Kidney (tissue), 14 donors: Measurements from ENCODE around the gene PRELP. TPM values are rescaled to one million over a fixed set of nuclear protein-coding genes. Genes with fewer than 3 reads are reported as not detected.

Source experiments
- DNase-seq, 5 donors: peaks; one replicate each; pipeline ENCODE4 v3.0.0-alpha.2; 2013 to 2020
- FAIRE-seq: peaks from 2 replicates; lab custom pipeline; 2012; peaks lifted over from hg19 to GRCh38; lab: Jason Lieb, UNC
- H3K27ac ChIP-seq, 2 donors: one replicate each; pipeline ENCODE4 v1.7.0; 2013; ENCODE audit warnings: low read depth in 2 of 2, low read length in 2 of 2, inconsistent platforms in 1 of 2
- H3K27me3 ChIP-seq: one replicate; pipeline ENCODE4 v1.7.1; 2013; ENCODE audit warnings: low read length, inconsistent platforms; ENCODE audit not compliant: control insufficient read depth, insufficient read depth
- H3K36me3 ChIP-seq, 3 donors: one replicate each; pipeline versions ENCODE4 v1.7.0 to v1.7.1; 2013; ENCODE audit warnings: low read length in 3 of 3, control low read depth in 1 of 3, inconsistent platforms in 1 of 3; ENCODE audit not compliant: insufficient read depth in 3 of 3, control insufficient read depth in 2 of 3
- H3K4me1 ChIP-seq, 3 donors: one replicate each; pipeline versions ENCODE4 v1.7.0 to v1.7.1; 2013; ENCODE audit warnings: low read length in 3 of 3, inconsistent platforms in 1 of 3, low read depth in 1 of 3; ENCODE audit not compliant: control insufficient read depth in 2 of 3, insufficient read depth in 2 of 3
- H3K4me3 ChIP-seq, 3 donors: one replicate each; pipeline versions ENCODE4 v1.7.0 to v1.8.1; 2013; ENCODE audit warnings: low read length in 3 of 3, control low read depth in 1 of 3, inconsistent platforms in 1 of 3
- H3K9ac ChIP-seq, 3 donors: one replicate each; pipeline versions ENCODE4 v1.7.0 to v1.7.1; 2013; ENCODE audit warnings: low read length in 3 of 3, control low read depth in 1 of 3, inconsistent platforms in 1 of 3
- H3K9me3 ChIP-seq, 3 donors: one replicate each; pipeline versions ENCODE4 v1.7.0 to v1.7.1; 2013; ENCODE audit warnings: low read length in 3 of 3, control low read depth in 1 of 3, inconsistent platforms in 1 of 3; ENCODE audit not compliant: control insufficient read depth in 2 of 3, insufficient read depth in 1 of 3
- CTCF ChIP-seq: IDR thresholded peaks from 3 replicates; pipeline ENCODE4 v1.5.1; 2012; ENCODE audit warnings: mild to moderate bottlenecking, moderate library complexity, borderline replicate concordance; ENCODE audit not compliant: insufficient read depth; ENCODE audit errors: extremely low read depth
- intact Hi-C: fragments of 100-400 bp; cut with DNase I; formaldehyde crosslinking; loops from one replicate; pipeline ENCODE4 v1.11.1; 2022
- polyA plus RNA-seq: library from polyadenylated mRNA; stranded (reverse); fragments of 350-450 nt; fragmentation: Illumina TruSeq; extraction: RNeasy Lipid Tissue Mini Kit (QIAGEN cat#74804); gene quantifications from one replicate; pipeline ENCODE4 v1.2.3, GENCODE V29; 2014; ENCODE audit warnings: low read depth, low replicate concordance; ENCODE audit not compliant: insufficient read depth
- total RNA-seq: library from RNA; stranded (reverse); fragmentation: NEBNext Ultra II Directional; extraction: Animal tissue kit (Norgen Biotek cat#: 25700); gene quantifications from one replicate; pipeline ENCODE4 v1.2.1, GENCODE V29; 2021
- donor health status: control.
- donor health status: control.
- donor health status: control.
- donor health status: control.
- donor health status: control.
- donor health status: DM: yes; HTN: yes; CAD: no.
- donor health status: Normal renal cell carcinoma (clear cell type).

Gene PRELP
- total and polyA plus RNA-seq, 2 donors from 2014 or later: 9.5 to 24.5 TPM

- intact Hi-C loops: loop anchor here (5.0 kb wide), 1 partner anchor 146 kb away; no protein-coding TSS in a partner anchor
- peak in 1 of 5 donors; percentile 67 for DNase-seq
- H3K9me3 ChIP-seq: no peaks in the 10 kb centered on the region
- H3K27me3 ChIP-seq: no peaks in the 10 kb centered on the region
- FAIRE-seq: no peak
- H3K9ac ChIP-seq: no peak overlapping the region
- no peak overlapping the region for H3K4me3 ChIP-seq
- no peak for TF ChIP-seq CTCF
- peaks cover 0 to 6% (median 0%) of the 10 kb centered on the region in 3 donors for H3K4me1 ChIP-seq
- no peaks in the 10 kb centered on the region for H3K36me3 ChIP-seq
- no peak overlapping the region for H3K27ac ChIP-seq
These were observed 12.9 kb downstream of the PRELP start for GRCh38 chr1:203488539-203488938.

GRCh38 chr1:203490607-203491006, 15.0 kb downstream of the PRELP start:
- intact Hi-C loops: loop anchor here (10.0 kb wide), 1 partner anchor 216 kb away; no protein-coding TSS in a partner anchor
- Histone ChIP-seq H3K9ac (no peak overlapping the region), H3K4me3 (no peak overlapping the region), H3K27ac (no peak overlapping the region), H3K36me3 (no peaks in the 10 kb centered on the region), H3K9me3 (no peaks in the 10 kb centered on the region), H3K27me3 (no peaks in the 10 kb centered on the region), H3K4me1 (peaks cover 0 to 6% (median 0%) of the 10 kb centered on the region in 3 donors)
- FAIRE-seq (no peak), DNase-seq (no peak)
- TF ChIP-seq CTCF: no peak

GRCh38 chr1:203491664-203492063, 16.1 kb downstream of the PRELP start:
- H3K9me3 ChIP-seq: no peaks in the 10 kb centered on the region
- no peak overlapping the region for H3K9ac ChIP-seq
- no peak overlapping the region for H3K27ac ChIP-seq
- no peak overlapping the region for H3K4me3 ChIP-seq
- FAIRE-seq: no peak
- peak in 1 of 5 donors; percentile 33 for DNase-seq
- no peaks in the 10 kb centered on the region for H3K27me3 ChIP-seq
- TF ChIP-seq CTCF: no peak
- peaks cover 0 to 6% (median 0%) of the 10 kb centered on the region in 3 donors for H3K4me1 ChIP-seq
- intact Hi-C loops: loop anchor here (10.0 kb wide), 1 partner anchor 217 kb away; no protein-coding TSS in a partner anchor
- H3K36me3 ChIP-seq: no peaks in the 10 kb centered on the region
